K562 (cell line): ENCODE data around the gene MCM3. TPM values are rescaled to one million over a fixed set of nuclear protein-coding genes. Genes with fewer than 3 reads are reported as not detected.

Experiments
- ATAC-seq: fragments of 200-7000 bp; cut with Tn5 transposase; 3 replicates; pipeline ENCODE4 v1.9.1; 2020; ENCODE audit warnings: moderate library complexity
- BruUV-seq: library from RNA; stranded (reverse); fragments of 400-500 nt; replicated peaks from 2 replicates; lab custom pipeline; 2021; lab: Mats Ljungman, UMichigan
- CTCF ChIA-PET: fragments of 300-600 bp; formaldehyde crosslinking; extraction: SDS; loops from one replicate; lab custom pipeline; 2021; ENCODE audit warnings: low intra/inter-chr PET ratio; lab: Yijun Ruan, JAX
- POLR2A ChIA-PET: fragments of 300-600, 350-650 bp; sonication (Branson Sonifier 250); formaldehyde crosslinking; extraction: SDS; loops from one replicate; lab custom pipeline; 2021; ENCODE audit warnings: antibody characterized with exemption, inconsistent platforms; lab: Yijun Ruan, JAX
- DNase-seq, 4 experiments: peaks; one replicate each; pipeline versions ENCODE4 v3.0.0 to v3.0.0-alpha.2; 2011 to 2018; ENCODE audit warnings: low spot score in 3 of 4, mixed read lengths in 3 of 4; ENCODE audit errors: extremely low read depth in 1 of 4
- FAIRE-seq: peaks from 2 replicates; lab custom pipeline; 2011; peaks lifted over from hg19 to GRCh38; lab: Jason Lieb, UNC
- H2AFZ ChIP-seq: 2 replicates; pipeline ENCODE4 v1.6.0; 2011; ENCODE audit warnings: low read depth, low read length, control low read depth, inconsistent platforms
- H3K27ac ChIP-seq: fragments of 200-600 bp; 3 replicates; pipeline ENCODE4 v1.8.0; 2011; ENCODE audit warnings: low read depth, mild to moderate bottlenecking, control low read depth, inconsistent platforms, low read length, moderate library complexity, mixed read lengths; ENCODE audit errors: extremely low read depth
- H3K27me3 ChIP-seq, 2 experiments: fragments of 300-600 bp in 1 of 2; 2 replicates in 1 of 2; 3 replicates in 1 of 2; pipeline versions ENCODE4 v1.6.0 to v1.8.0; 2011; ENCODE audit warnings: inconsistent platforms in 2 of 2, low read length in 2 of 2, mild to moderate bottlenecking in 1 of 2, mixed read lengths in 1 of 2, moderate library complexity in 1 of 2; ENCODE audit not compliant: control insufficient read depth in 2 of 2, insufficient read depth in 2 of 2
- H3K36me3 ChIP-seq: fragments of 300-600 bp; 3 replicates; pipeline ENCODE4 v1.8.0; 2011; ENCODE audit warnings: mild to moderate bottlenecking, low read length, inconsistent platforms; ENCODE audit not compliant: control insufficient read depth, insufficient read depth
- H3K4me1 ChIP-seq, 2 experiments: fragments of 200-600 bp in 1 of 2; replicated peaks in 1 of 2; 2 replicates in 1 of 2; 3 replicates in 1 of 2; pipeline versions ENCODE4 v1.5.1 to v1.8.0; 2011; ENCODE audit warnings: inconsistent platforms in 2 of 2, low read length in 2 of 2, mild to moderate bottlenecking in 1 of 2, mixed read lengths in 1 of 2, moderate library complexity in 1 of 2; ENCODE audit not compliant: control insufficient read depth in 2 of 2, insufficient read depth in 2 of 2
- H3K4me2 ChIP-seq: 2 replicates; pipeline ENCODE4 v1.6.1; 2011; ENCODE audit warnings: low read length, control low read depth, inconsistent platforms, mixed read lengths; ENCODE audit not compliant: insufficient read depth
- H3K4me3 ChIP-seq: fragments of 200-600 bp; sonication (generic), shearing (Covaris generic); 2 replicates; pipeline ENCODE4 v1.5.1; 2016; ENCODE audit warnings: control low read depth, inconsistent platforms
- H3K79me2 ChIP-seq: fragments of 200-600 bp; 3 replicates; pipeline ENCODE4 v1.8.0; 2011; ENCODE audit warnings: low read length, inconsistent platforms; ENCODE audit not compliant: control insufficient read depth, insufficient read depth
- H3K9ac ChIP-seq, 2 experiments: 2 replicates each; pipeline versions ENCODE4 v1.6.0 to v1.6.1; 2011; ENCODE audit warnings: low read depth in 2 of 2, low read length in 2 of 2, control low read depth in 1 of 2, inconsistent platforms in 1 of 2, mild to moderate bottlenecking in 1 of 2, mixed read lengths in 1 of 2; ENCODE audit not compliant: insufficient read depth in 1 of 2
- H3K9me1 ChIP-seq: one replicate; pipeline ENCODE4 v1.6.0; 2011; ENCODE audit warnings: inconsistent platforms, mild to moderate bottlenecking, low read length, moderate library complexity; ENCODE audit not compliant: control insufficient read depth, insufficient read depth
- H3K9me3 ChIP-seq: replicated peaks from 2 replicates; pipeline ENCODE4 v1.5.1; 2011; ENCODE audit warnings: low read depth, low read length, inconsistent platforms; ENCODE audit not compliant: control insufficient read depth, insufficient read depth
- H4K20me1 ChIP-seq: replicated peaks from 2 replicates; pipeline ENCODE4 v1.6.1; 2011; ENCODE audit warnings: low read length, inconsistent platforms, mixed read lengths; ENCODE audit not compliant: control insufficient read depth, insufficient read depth
- ARNT ChIP-seq, 2 experiments: fragments of 450-650 bp; IDR thresholded peaks; 2 replicates each; pipeline ENCODE4 v1.6.1; 2016; ENCODE audit warnings: mild to moderate bottlenecking in 1 of 2
- BCL6 ChIP-seq: fragments of 250-450 bp; sonication (Bioruptor Pico); IDR thresholded peaks from 2 replicates; pipeline ENCODE4 v1.4.0; 2020
- CREB1 ChIP-seq, 2 experiments: sonication (generic) in 1 of 2; formaldehyde crosslinking in 1 of 2; IDR thresholded peaks; 2 replicates each; pipeline versions ENCODE4 v1.6.1 to v1.8.0; 2012 to 2022; ENCODE audit warnings: inconsistent platforms in 1 of 2, mild to moderate bottlenecking in 1 of 2, missing genetic modification reagents in 1 of 2, moderate library complexity in 1 of 2
- DIDO1 ChIP-seq: fragments of 450-650 bp; IDR thresholded peaks from 2 replicates; pipeline ENCODE4 v1.6.1; 2016; ENCODE audit warnings: low read depth, missing biosample characterization, missing genetic modification characterization
- HBP1 ChIP-seq: fragments of 450-650 bp; formaldehyde crosslinking; IDR thresholded peaks from 2 replicates; pipeline ENCODE4 v1.4.0; 2022; ENCODE audit warnings: missing genetic modification characterization
- HDAC8 ChIP-seq: fragments of 450-650 bp; IDR thresholded peaks from 2 replicates; pipeline ENCODE4 v1.6.1; 2016; ENCODE audit warnings: mild to moderate bottlenecking, missing genetic modification characterization, moderate library complexity, missing compliant biosample characterization
- KDM1A ChIP-seq, 2 experiments: fragments of 450-650 bp; IDR thresholded peaks; 2 replicates each; pipeline ENCODE4 v1.6.1; 2016; ENCODE audit warnings: mild to moderate bottlenecking in 2 of 2
- MAZ ChIP-seq, 2 experiments: fragments of 450-650 bp in 1 of 2; sonication (generic) in 1 of 2; formaldehyde crosslinking; IDR thresholded peaks in 1 of 2; conservative IDR thresholded peaks in 1 of 2; 2 replicates each; pipeline versions ENCODE4 v1.4.0 to v1.5.0; 2020; ENCODE audit warnings: mild to moderate bottlenecking in 1 of 2, missing genetic modification reagents in 1 of 2
- MEF2A ChIP-seq: IDR thresholded peaks from 2 replicates; pipeline ENCODE4 v1.6.1; 2011; ENCODE audit warnings: low read depth, mild to moderate bottlenecking, low read length, moderate library complexity; ENCODE audit not compliant: control insufficient read depth
- MIER1 ChIP-seq: fragments of 450-650 bp; IDR thresholded peaks from 2 replicates; pipeline ENCODE4 v1.6.1; 2016; ENCODE audit warnings: antibody characterized with exemption, mild to moderate bottlenecking, low read depth
- NFIC ChIP-seq: fragments of 450-650 bp; IDR thresholded peaks from 2 replicates; pipeline ENCODE4 v1.6.1; 2017; ENCODE audit warnings: mild to moderate bottlenecking, inconsistent platforms
- NFIX ChIP-seq: fragments of 250-450 bp; sonication (Bioruptor Pico); IDR thresholded peaks from 2 replicates; pipeline ENCODE4 v1.4.0; 2020; ENCODE audit warnings: low read depth, mild to moderate bottlenecking, moderate library complexity
- PHB2 ChIP-seq: fragments of 450-650 bp; IDR thresholded peaks from 2 replicates; pipeline ENCODE4 v1.6.1; 2017; ENCODE audit warnings: low read depth
- SRF ChIP-seq, 2 experiments: fragments of 250-450, 450-650 bp in 1 of 2; sonication (Bioruptor Pico) in 1 of 2; sonication (generic) in 1 of 2; formaldehyde crosslinking; IDR thresholded peaks; 2 replicates each; pipeline versions ENCODE4 v1.5.0 to v1.5.1; 2020 to 2022; ENCODE audit warnings: mild to moderate bottlenecking in 1 of 2, missing genetic modification reagents in 1 of 2
- ZNF239 ChIP-seq: fragments of 250-450 bp; sonication (Bioruptor Pico); IDR thresholded peaks from 2 replicates; pipeline ENCODE4 v1.4.0; 2020; ENCODE audit warnings: mild to moderate bottlenecking
- ZNF445 ChIP-seq: fragments of 250-450 bp; sonication (Bioruptor Pico); IDR thresholded peaks from 2 replicates; pipeline ENCODE4 v1.4.0; 2020; ENCODE audit warnings: low read depth, mild to moderate bottlenecking, moderate library complexity
- WGBS: fragments of 100-300 bp; shearing (Covaris generic); methylation state at CpG from one replicate; pipeline ENCODE4 v1.1.6; 2016; ENCODE audit warnings: low coverage, mixed read lengths; ENCODE audit not compliant: insufficient coverage; ENCODE audit errors: missing lambda C conversion rate; 5-methylcytosine and 5-hydroxymethylcytosine counted together
- in situ Hi-C: fragments of 300-500 bp; cut with MboI; formaldehyde crosslinking; loops from 4 replicates; pipeline ENCODE4 v1.15.0; 2018; ENCODE audit warnings: inconsistent platforms, mixed read lengths
- intact Hi-C: fragments of 100-400 bp; cut with micrococcal nuclease; formaldehyde crosslinking; loops from 2 replicates; pipeline ENCODE4 v1.14.2; 2022
- polyA plus RNA-seq, 8 experiments: library from polyadenylated mRNA; depleted of rRNA in 4 of 8; stranded (reverse) in 5 of 8; unstranded in 3 of 8; fragments of >200 nt; fragmentation: Nextera tagmentation in 2 of 8; fragmentation: Illumina TruSeq in 1 of 8; extraction: Ambion mirVana in 2 of 8; extraction: Trizol in 1 of 8; gene quantifications; 2 replicates each; pipeline versions ENCODE4 v1.2.1 to v1.2.3, GENCODE V29; 2011 to 2014; ENCODE audit warnings: inconsistent platforms in 1 of 8, missing spikeins in 1 of 8
- total RNA-seq, 7 experiments: library from RNA; depleted of rRNA in 6 of 7; stranded (reverse); fragments of >200 nt in 6 of 7; fragmentation: Illumina TruSeq in 2 of 7; extraction: Trizol in 2 of 7; gene quantifications; 2 replicates each; pipeline versions ENCODE4 v1.2.1 to v1.2.3, GENCODE V29; 2011 to 2021; ENCODE audit warnings: low replicate concordance in 1 of 7

Gene MCM3
- total and polyA plus RNA-seq, 9 of the 15 experiments (the other 6 are each of a cell fraction or from before 2014, with no cell fraction given): 76.1 to 270 (median 250) TPM

- WGBS: 2% methylated on average over 4 of the region's 4 CpGs
- Histone ChIP-seq H3K79me2 (no peaks in the 10 kb centered on the region), H3K27me3 (peaks cover 13 to 24% of the 10 kb centered on the region in 2 experiments; a peak in 4 of 5 replicates), H3K27ac (no peak overlapping the region), H3K4me1 (no peaks in the 10 kb centered on the region), H3K9ac (no peak overlapping the region), H4K20me1 (no peaks in the 10 kb centered on the region), H3K4me3 (no peak overlapping the region), H3K4me2 (no peak overlapping the region), H2AFZ (no peak overlapping the region), H3K9me1 (no peaks in the 10 kb centered on the region), H3K9me3 (no peaks in the 10 kb centered on the region), H3K36me3 (no peaks in the 10 kb centered on the region)
- TF ChIP-seq BCL6 (CRISPR knock-in tag): no peak
- peak; percentile 89 for TF ChIP-seq NFIC
- TF ChIP-seq ZNF239 (CRISPR knock-in tag): no peak
- TF ChIP-seq PHB2: no peak
- no peak for TF ChIP-seq ARNT (IDR thresholded peaks at IDR 0.05)
- peak; percentile 74 for TF ChIP-seq NFIX (CRISPR knock-in tag)
- intact Hi-C loops: loop anchor here (10.0 kb wide), 1 partner anchor 148 kb away; the partner anchor contains the start of gene PKHD1
- BruUV-seq: no TSS peak
- ATAC-seq: no peak
- ChIA-PET CTCF (no interaction called here), POLR2A (interaction anchor here (1.1 kb wide), 1 partner anchor 16 kb away, joined by 3 read pairs; no protein-coding TSS in a partner anchor)
- in situ Hi-C loops: no loop called here
- no peak for DNase-seq
- FAIRE-seq: no peak
Observed at GRCh38 chr6:52233005-52233404, 51.5 kb downstream of the MCM3 start.

- Histone ChIP-seq H4K20me1 (no peaks in the 10 kb centered on the region), H3K27me3 (peaks cover 10 to 19% of the 10 kb centered on the region in 2 experiments; a peak in 4 of 5 replicates), H3K4me3 (no peak overlapping the region), H3K27ac (no peak overlapping the region), H2AFZ (no peak overlapping the region), H3K4me2 (no peak overlapping the region), H3K79me2 (no peaks in the 10 kb centered on the region), H3K9me3 (no peaks in the 10 kb centered on the region), H3K9me1 (no peaks in the 10 kb centered on the region), H3K9ac (no peak overlapping the region), H3K4me1 (no peaks in the 10 kb centered on the region), H3K36me3 (no peaks in the 10 kb centered on the region)
- DNase-seq (no peak), FAIRE-seq (no peak), ATAC-seq (no peak)
- in situ Hi-C loops: no loop called here
- intact Hi-C loops: loop anchor here (10.0 kb wide), 1 partner anchor 147 kb away; the partner anchor contains the start of gene PKHD1
- no TSS peak for BruUV-seq
- WGBS: 5% methylated on average over 8 of the region's 8 CpGs
- CTCF ChIA-PET: no interaction called here
- POLR2A ChIA-PET: no interaction called here
- no peak for TF ChIP-seq DIDO1 (tag)
- TF ChIP-seq KDM1A (IDR thresholded peaks at IDR 0.05): no peak
- no peak for TF ChIP-seq HDAC8
- no peak for TF ChIP-seq CREB1 (IDR thresholded peaks at IDR 0.05)
- no peak for TF ChIP-seq CREB1 (CRISPR knock-in tag; IDR thresholded peaks at IDR 0.05)
- no peak for TF ChIP-seq MAZ (CRISPR knock-in tag; conservative IDR thresholded peaks at IDR 0.05 in 1 of 2, IDR thresholded peaks at IDR 0.05 in 1 of 2)
- no peak for TF ChIP-seq MEF2A
- no peak for TF ChIP-seq SRF (CRISPR knock-in tag; IDR thresholded peaks at IDR 0.05)
- no peak for TF ChIP-seq HBP1 (CRISPR knock-in tag)
- TF ChIP-seq ZNF445 (CRISPR knock-in tag): no peak
- no peak for TF ChIP-seq MIER1
Observed at GRCh38 chr6:52231406-52232127, 53.0 kb downstream of the MCM3 start.
